Testis (tissue), 2 donors: ENCODE data around the gene FAM53B.

Source experiments
- CTCF ChIP-seq, 3 experiments: fragments of 450-650 bp in 2 of 3; fragments of 200-600 bp in 1 of 3; sonication (generic) in 1 of 3; IDR thresholded peaks; one replicate each; pipeline ENCODE4 v1.5.1; 2016 to 2019; ENCODE audit warnings: antibody characterized with exemption in 3 of 3, mild to moderate bottlenecking in 2 of 3, moderate library complexity in 1 of 3
- POLR2A ChIP-seq: fragments of 450-650 bp; IDR thresholded peaks from one replicate; pipeline ENCODE4 v1.6.1; 2017; ENCODE audit warnings: antibody characterized with exemption, mild to moderate bottlenecking, moderate library complexity

- no peak for TF ChIP-seq POLR2A
- TF ChIP-seq CTCF (IDR thresholded peaks at IDR 0.05): no peak
Observed at GRCh38 chr10:124728071-124728829, 15.9 kb downstream of the FAM53B start.
